ENCODE measurements around the gene GHR. TPM values are rescaled to one million over a fixed set of nuclear protein-coding genes. Genes with fewer than 3 reads are reported as not detected.
"Not testable (repeated sequence)": the region's sequence is repeated elsewhere in the genome, so short reads cannot be mapped to it uniquely, and the experiment has no call there.

Gene GHR
- total and polyA plus RNA-seq, 12 donors, result 4.1 to 15.1 (median 11.5) TPM

- intact Hi-C loops (cut with DNase I), result no loop called here
- ATAC-seq, result no peak
- TF ChIP-seq CTCF (IDR thresholded peaks at IDR 0.05), result no peak
Measured at GRCh38 chr5:42719034-42719433, 295.8 kb downstream of the GHR start.

GRCh38 chr5:42720251-42720650, 297.0 kb downstream of the GHR start:
- peaks cover 0 to 11% (median 0%) of the 10 kb centered on the region in 9 donors for H3K4me1 ChIP-seq
- intact Hi-C loops (cut with DNase I), result no loop called here
- TF ChIP-seq CTCF (IDR thresholded peaks at IDR 0.05), result no peak
- no peak overlapping the region for H3K27ac ChIP-seq
- peaks cover 0 to 20% (median 0%) of the 10 kb centered on the region in 9 donors for H3K36me3 ChIP-seq
- H3K27me3 ChIP-seq, result no peaks in the 10 kb centered on the region
- 81 to 83% methylated on average over 6 of the region's 6 CpGs for WGBS, 2 donors
- H3K4me3 ChIP-seq, result peak overlapping the region in 1 of 10 donors; percentile 13
- ATAC-seq, result no peak
- no peak for DNase-seq
- no peaks in the 10 kb centered on the region for H3K9me3 ChIP-seq

More at GRCh38 chr5:42719034-42719433, 295.8 kb downstream of the GHR start:
- no peaks in the 10 kb centered on the region for H3K9me3 ChIP-seq
- no peaks in the 10 kb centered on the region for H3K27me3 ChIP-seq
- no peak for DNase-seq
- no peak overlapping the region for H3K27ac ChIP-seq
- no peak overlapping the region for H3K4me3 ChIP-seq
- H3K4me1 ChIP-seq, result peaks cover 0 to 11% (median 0%) of the 10 kb centered on the region in 9 donors
- H3K36me3 ChIP-seq, result peaks cover 0 to 21% (median 0%) of the 10 kb centered on the region in 9 donors
- 90 to 91% methylated on average over 2 of the region's 2 CpGs for WGBS, 2 donors

- Histone ChIP-seq H3K27ac (no peak overlapping the region), H3K36me3 (peaks cover 0 to 20% (median 0%) of the 10 kb centered on the region in 9 donors), H3K4me3 (no peak overlapping the region), H3K9me3 (no peaks in the 10 kb centered on the region), H3K4me1 (peaks cover 0 to 11% (median 0%) of the 10 kb centered on the region in 9 donors), H3K27me3 (no peaks in the 10 kb centered on the region)
- DNase-seq (no peak), ATAC-seq (no peak)
- intact Hi-C loops (cut with DNase I), result no loop called here
- no peak for TF ChIP-seq CTCF (IDR thresholded peaks at IDR 0.05)
Measured at GRCh38 chr5:42721484-42721883, 298.2 kb downstream of the GHR start.

- DNase-seq; H3K9me3 ChIP-seq; H3K36me3 ChIP-seq; intact Hi-C loops (cut with DNase I); H3K4me3 ChIP-seq; H3K4me1 ChIP-seq; H3K27ac ChIP-seq; ATAC-seq; H3K27me3 ChIP-seq: not testable (repeated sequence)
- whole genome bisulfite sequencing, 2 donors, result 95 to 96% methylated on average over 14 to 16 of the region's 24 CpGs
Measured at GRCh38 chr5:42734531-42735058, 311.4 kb downstream of the GHR start.

GRCh38 chr5:42740920-42741319, 317.7 kb downstream of the GHR start:
- 93 to 97% methylated on average over 1 of the region's 1 CpG for WGBS, 2 donors

More at GRCh38 chr5:42740920-42741319, 317.7 kb downstream of the GHR start:
- intact Hi-C loops (cut with DNase I), result no loop called here
- Histone ChIP-seq H3K27me3 (no peaks in the 10 kb centered on the region), H3K36me3 (no peaks in the 10 kb centered on the region), H3K4me3 (no peak overlapping the region), H3K9me3 (peaks cover 0 to 6% (median 0%) of the 10 kb centered on the region in 11 donors), H3K4me1 (no peaks in the 10 kb centered on the region), H3K27ac (no peak overlapping the region)
- TF ChIP-seq CTCF (IDR thresholded peaks at IDR 0.05), result no peak
- ATAC-seq (no peak), DNase-seq (no peak)

Data from heart right ventricle (tissue), 16 donors.